CD4-positive, alpha-beta T cell treated with Interleukin-4 for 4 hours (primary cell): Measurements from ENCODE around the gene MYD88.

ENCODE experiments used
- DNase-seq: peaks from one replicate; pipeline ENCODE4 v3.0.0-alpha.2; 2020

The MYD88 gene

DNA sequence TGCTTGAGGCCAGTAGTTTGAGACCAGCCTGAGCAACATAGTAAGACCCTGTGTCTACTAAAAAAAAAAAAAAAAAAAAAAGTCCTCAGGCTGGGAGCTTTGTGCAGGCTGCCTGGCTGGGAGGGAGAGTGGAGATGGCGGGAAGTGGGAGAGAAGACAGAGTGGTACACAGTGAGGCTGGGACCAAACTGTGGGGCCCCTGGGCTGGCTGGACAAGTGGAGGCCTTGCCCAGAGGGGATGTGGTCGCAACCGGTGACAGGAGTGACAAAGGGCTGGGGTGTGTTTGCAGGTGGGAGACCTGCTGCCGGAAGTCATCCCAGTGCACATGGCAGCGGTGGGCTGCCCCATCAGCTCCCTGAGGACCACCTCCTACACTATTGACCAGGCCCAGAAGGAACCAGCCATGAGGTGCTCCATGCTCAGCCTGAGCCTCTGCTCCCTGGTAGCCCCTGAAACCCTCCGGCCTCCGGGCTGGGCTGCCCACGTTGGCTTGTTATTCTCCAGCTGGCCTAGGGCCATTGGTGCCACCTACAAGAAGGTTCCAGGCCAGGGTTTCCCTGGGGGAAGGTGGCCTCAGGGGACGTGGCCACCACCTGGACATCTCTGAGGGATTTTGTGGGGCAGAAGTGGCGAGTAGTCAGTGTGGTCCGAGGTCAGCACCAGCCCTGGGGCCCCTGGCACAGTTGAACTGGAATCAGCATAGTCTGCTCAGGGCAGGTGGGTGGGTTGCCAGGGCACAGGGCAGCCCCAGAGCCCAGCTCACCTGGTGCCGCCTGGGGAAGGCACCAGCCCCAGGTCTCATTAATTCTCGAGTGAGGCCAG is 24.2 kb upstream of the MYD88 start:
- DNase-seq, result no peak

DNA sequence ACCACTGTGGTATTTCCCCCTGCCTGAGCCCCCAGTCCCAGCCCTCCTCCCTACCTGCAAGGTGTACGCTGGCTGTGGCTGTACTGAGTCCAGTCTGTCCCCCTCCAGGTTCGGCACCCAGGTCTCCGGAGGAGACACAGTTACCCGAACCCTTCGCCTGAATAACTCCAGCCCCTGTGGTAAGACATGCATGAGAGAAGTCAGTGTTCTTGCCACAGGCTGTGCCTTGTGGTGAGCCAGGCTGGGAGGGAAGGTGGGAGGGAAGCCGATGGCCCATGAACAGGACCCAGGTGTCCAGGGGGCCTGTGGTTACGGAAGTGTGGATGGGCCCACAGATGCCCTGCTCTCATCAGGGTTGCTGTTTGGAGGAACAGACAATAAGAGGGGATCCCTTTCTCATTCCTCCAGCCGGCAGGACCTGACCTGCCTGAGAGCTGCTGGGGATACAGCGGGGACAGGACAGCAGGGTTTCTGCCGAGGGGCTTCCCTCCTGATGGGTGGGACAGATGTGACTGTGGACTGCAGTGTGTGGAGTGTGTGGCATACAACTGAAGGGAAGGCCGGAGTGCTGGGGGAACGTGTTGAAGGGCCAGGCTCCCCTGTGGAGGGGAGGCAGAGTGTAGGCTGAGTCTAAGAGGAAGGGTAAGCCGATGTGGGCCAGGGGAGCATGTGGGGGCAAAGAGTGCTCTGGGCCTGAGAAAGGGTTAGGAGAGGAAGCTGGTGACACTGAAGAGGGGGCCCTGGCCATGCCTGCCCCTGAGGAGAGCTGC is 23.4 kb upstream of the MYD88 start:
- DNase-seq, result no peak

GRCh38 chr3:38115645-38116427 is 22.6 kb upstream of the MYD88 start:
- DNase-seq, result no peak

DNA sequence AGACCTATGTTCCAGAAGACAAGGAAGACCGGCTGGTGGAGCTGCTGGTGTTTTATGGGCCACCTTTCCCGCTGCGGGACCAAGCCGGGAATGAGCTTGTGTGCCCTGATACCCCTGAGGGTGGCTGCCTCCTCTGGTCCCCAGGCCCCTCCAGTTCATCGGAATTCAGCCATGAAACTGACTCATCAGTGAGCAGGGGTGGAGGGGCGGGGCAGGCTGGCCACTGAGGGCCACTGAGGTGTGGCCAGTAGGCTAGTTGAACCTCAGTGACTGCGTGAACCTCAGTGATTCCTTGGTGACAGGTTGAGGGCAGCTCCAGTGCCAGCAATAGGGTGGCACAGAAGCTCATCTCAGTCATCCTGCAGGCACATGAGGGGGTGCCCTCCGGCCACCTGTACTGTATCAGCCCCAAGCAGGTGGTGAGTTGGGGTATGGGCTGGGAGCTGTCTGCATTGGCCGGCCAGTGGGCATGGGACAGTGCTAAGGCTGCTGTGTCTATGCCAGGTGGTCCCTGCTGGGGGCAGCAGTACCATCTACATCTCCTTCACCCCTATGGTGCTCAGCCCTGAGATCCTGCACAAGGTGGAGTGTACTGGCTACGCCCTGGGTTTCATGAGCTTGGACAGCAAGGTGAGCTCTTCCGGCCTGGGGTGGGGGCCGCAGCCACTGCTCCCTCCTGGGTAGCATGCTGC is 21.8 kb upstream of the MYD88 start:
- no peak for DNase-seq

GRCh38 chr3:38117163-38117716 is 21.2 kb upstream of the MYD88 start:
- no peak for DNase-seq

DNA sequence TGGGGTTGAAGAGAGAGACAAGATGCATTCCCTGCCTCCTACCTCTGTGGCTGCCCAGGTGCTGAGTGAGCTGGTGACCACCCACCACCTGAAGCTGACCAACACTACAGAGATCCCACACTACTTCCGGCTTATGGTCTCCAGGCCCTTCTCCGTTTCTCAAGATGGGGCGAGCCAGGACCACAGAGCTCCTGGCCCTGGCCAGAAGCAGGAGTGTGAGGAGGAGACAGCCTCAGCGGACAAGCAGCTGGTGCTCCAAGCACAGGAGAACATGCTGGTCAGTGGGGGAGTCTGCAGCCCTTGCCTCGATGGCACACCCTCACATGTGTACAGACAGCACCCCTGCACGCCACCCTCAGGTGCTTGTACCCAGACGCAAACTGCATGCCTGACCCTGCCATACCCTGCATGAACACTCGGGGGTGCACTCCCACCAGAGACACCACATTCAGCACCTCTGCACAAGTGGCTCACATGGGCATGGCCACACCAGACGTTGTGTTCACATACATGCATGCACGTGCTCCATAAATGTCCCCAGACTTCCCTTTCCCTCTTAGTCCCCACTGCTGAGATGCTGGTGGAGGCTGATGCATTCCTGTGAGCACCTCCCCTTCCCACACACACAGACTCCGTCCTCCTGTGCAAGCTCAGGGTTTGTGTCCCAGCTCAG is 20.6 kb upstream of the MYD88 start:
- DNase-seq, result peak; percentile 73

- DNase-seq, result no peak
These were observed 19.8 kb upstream of the MYD88 start for GRCh38 chr3:38118421-38119247.

DNA sequence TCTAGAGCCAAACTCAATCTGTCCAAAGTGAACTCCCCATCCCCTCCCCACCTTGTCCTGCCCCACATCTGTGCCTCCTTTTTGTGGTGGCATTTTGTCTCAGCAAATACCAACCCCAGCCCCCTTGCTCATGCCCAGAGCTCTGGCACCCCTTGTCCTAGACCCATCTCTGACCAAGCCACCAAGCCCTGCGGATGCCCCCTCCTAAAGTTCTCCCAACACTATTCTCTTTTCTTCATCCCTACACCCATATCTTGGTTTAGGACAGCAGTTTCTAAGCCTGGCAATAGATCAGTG is 19.3 kb upstream of the MYD88 start:
- no peak for DNase-seq

- no peak for DNase-seq
These were observed 18.4 kb upstream of the MYD88 start for GRCh38 chr3:38119821-38120692.

- DNase-seq, result no peak
These were observed 17.6 kb upstream of the MYD88 start for GRCh38 chr3:38120693-38121450.

DNA sequence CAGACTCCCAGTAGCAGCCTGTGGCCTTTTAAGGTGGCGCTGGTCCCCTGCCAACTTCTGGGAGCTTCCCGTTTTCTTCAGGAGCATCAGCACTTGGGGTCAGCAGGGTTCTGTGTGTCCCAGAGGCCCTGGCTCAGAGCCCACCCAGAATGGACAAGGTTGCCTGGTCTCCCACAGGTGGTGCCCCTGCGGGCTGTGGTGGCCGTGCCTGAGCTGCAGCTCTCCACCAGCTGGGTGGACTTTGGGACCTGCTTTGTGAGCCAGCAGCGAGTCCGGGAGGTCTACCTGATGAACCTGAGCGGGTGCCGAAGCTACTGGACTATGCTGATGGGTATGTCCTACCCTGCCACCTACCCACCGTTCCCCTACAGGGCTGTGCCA is 17.0 kb upstream of the MYD88 start:
- DNase-seq, result no peak

GRCh38 chr3:38121832-38122461 is 16.5 kb upstream of the MYD88 start:
- DNase-seq, result no peak

- no peak for DNase-seq
These were observed 15.7 kb upstream of the MYD88 start for GRCh38 chr3:38122712-38123290.

DNA sequence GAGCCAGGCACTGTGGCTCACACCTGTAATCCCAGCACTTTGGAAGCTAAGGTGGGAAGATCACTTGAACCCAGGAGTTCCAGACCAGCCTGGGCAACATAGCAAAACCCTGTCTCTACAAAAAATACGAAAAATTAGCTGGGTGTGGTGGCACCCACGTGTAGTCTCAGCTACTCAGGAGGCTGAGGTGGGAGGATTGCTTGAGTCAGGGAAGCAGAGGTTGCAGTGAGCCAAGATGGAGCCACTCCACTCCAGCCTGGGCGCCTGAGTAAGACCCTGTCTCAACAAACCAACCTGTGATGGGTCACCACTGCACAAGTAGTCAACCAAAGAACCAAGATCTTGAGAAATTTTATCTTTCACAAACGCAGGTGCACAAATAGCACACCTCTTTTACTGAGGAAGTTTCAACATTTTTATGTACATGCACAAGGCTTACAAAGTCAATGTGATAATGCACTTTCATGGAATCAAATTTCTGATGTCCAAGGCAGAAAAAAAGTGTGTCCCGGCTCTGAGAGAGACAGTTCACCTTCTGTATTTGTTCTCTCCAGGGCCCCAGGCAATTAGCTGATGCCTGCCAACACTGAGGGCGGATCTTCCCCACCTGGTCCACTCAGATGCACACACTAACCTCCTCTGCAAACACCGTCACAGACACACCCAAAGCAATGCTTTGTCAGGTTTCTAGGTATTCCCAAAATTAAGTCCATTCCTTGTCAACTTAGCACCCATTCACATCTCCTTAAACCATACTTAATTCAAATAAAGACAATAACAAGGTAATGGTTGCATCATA is 13.9 kb upstream of the MYD88 start:
- DNase-seq, result no peak

- DNase-seq, result no peak
These were observed 12.9 kb upstream of the MYD88 start for GRCh38 chr3:38125305-38126120.

DNA sequence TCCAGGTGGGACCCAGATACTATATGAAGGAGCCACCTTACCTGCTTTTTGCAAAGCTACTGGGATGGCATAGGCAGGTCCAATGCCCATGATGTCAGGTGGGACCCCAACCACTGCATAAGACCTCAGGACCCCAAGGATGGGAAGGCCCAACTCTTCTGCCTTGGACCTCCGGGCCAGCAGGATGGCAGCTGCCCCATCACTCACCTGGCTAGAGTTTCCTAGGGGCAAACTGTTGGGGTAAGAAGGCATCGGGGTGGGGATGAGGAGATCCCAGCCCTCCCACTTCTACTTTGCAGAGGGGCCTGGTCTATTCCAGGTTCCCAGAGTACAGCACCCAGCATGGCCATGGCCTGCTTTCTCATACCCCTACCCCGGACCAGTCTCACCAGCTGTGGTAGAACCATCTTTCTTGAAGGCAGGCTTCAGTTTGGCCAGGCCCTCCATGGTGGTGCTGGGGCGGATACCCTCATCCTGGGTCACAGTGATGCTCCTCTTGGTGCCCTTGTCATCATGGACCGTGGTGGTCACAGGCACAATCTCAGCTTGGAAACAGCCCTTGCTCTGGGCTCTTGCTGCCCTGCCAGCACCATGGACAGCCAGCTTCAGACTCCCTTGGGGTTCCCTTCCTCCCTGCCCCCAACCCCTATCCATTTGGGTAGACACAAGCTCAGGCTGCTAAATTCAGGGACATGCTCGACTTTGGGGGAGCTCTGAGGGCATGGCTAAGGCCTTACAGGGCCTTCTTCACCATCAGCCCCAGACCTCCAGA is 12.2 kb upstream of the MYD88 start:
- no peak for DNase-seq
